H1 (cell line): Measurements from ENCODE around the gene KCNMA1. TPM values are rescaled to one million over a fixed set of nuclear protein-coding genes. Genes with fewer than 3 reads are reported as not detected.

Experiments used
- CHD1 ChIP-seq: IDR thresholded peaks from 2 replicates; pipeline ENCODE4 v1.6.1; 2012; ENCODE audit warnings: low read depth, low read length, improper control_type of control experiment
- CHD7 ChIP-seq: fragments of 300-600 bp; sonication (generic); IDR thresholded peaks from 2 replicates; pipeline ENCODE4 v1.7.1; 2012; ENCODE audit warnings: low read length, moderate library complexity, mild to moderate bottlenecking, inconsistent platforms; ENCODE audit not compliant: insufficient replicate concordance
- E2F6 ChIP-seq: IDR thresholded peaks from 2 replicates; pipeline ENCODE4 v1.6.1; 2012; ENCODE audit warnings: inconsistent platforms
- HDAC2 ChIP-seq, 2 experiments: fragments of 300-600 bp in 1 of 2; sonication (generic) in 1 of 2; IDR thresholded peaks; 2 replicates each; pipeline ENCODE4 v1.6.1; 2011 to 2012; ENCODE audit warnings: low read depth in 2 of 2, low read length in 2 of 2, mild to moderate bottlenecking in 2 of 2, moderate library complexity in 2 of 2, borderline replicate concordance in 1 of 2, inconsistent platforms in 1 of 2
- NANOG ChIP-seq: IDR thresholded peaks from 2 replicates; pipeline ENCODE4 v1.6.1; 2011; ENCODE audit warnings: low read length, low read depth, mild to moderate bottlenecking, inconsistent platforms; ENCODE audit not compliant: insufficient read depth, poor library complexity, severe bottlenecking
- POLR2A ChIP-seq, 2 experiments: IDR thresholded peaks; 1 replicate in 1 of 2; 2 replicates in 1 of 2; pipeline ENCODE4 v1.6.1; 2011; ENCODE audit warnings: low read depth in 2 of 2, low read length in 2 of 2, mild to moderate bottlenecking in 2 of 2; ENCODE audit errors: control extremely low read depth in 1 of 2
- SP2 ChIP-seq: IDR thresholded peaks from 2 replicates; pipeline ENCODE4 v1.6.1; 2012; ENCODE audit warnings: mild to moderate bottlenecking, low read length, inconsistent platforms
- SUZ12 ChIP-seq: fragments of 200-600 bp; sonication (generic); IDR thresholded peaks from 2 replicates; pipeline ENCODE4 v1.6.1; 2012; ENCODE audit warnings: mild to moderate bottlenecking, inconsistent platforms, low read length, moderate library complexity, mixed read lengths
- TAF7 ChIP-seq: optimal IDR thresholded peaks from 2 replicates; pipeline ENCODE3; 2011; ENCODE audit warnings: low read depth, mild to moderate bottlenecking, inconsistent platforms, low read length, moderate library complexity, borderline replicate concordance
- TBP ChIP-seq: IDR thresholded peaks from 2 replicates; pipeline ENCODE4 v1.6.1; 2011; ENCODE audit warnings: low read depth, low read length, improper control_type of control experiment
- YY1 ChIP-seq: IDR thresholded peaks from 2 replicates; pipeline ENCODE4 v1.6.1; 2011; ENCODE audit warnings: low read depth, mild to moderate bottlenecking, low read length
- polyA plus RNA-seq, 7 experiments: library from polyadenylated mRNA; depleted of rRNA in 3 of 7; stranded (reverse) in 5 of 7; unstranded in 2 of 7; fragments of >200 nt in 5 of 7; fragments of 200-250 nt in 2 of 7; gene quantifications; 1 replicate in 5 of 7; 2 replicates in 1 of 7; 4 replicates in 1 of 7; pipeline versions ENCODE4 v1.2.1 to v1.2.3, GENCODE V29; 2011 to 2013; ENCODE audit warnings: missing spikeins in 2 of 7, mixed read lengths in 2 of 7
- total RNA-seq: library from RNA; stranded (reverse); fragmentation: NEBNext Ultra II Directional; extraction: Animal tissue kit (Norgen Biotek cat#: 25700); gene quantifications from 2 replicates; pipeline ENCODE4 v1.2.1, GENCODE V29; 2021

KCNMA1 gene
- total and polyA plus RNA-seq, 2 of the 8 experiments (the other 6 are each of a cell fraction or from before 2014, with no cell fraction given): 10.2 to 11.1 TPM

- TF ChIP-seq CHD7 (no peak), POLR2A (IDR thresholded peaks at IDR 0.05; ENCODE audit: control extremely low read depth in 1 of 2, low read depth in 2 of 2, low read length in 2 of 2) (no peak), CHD1 (no peak), YY1 (no peak), SUZ12 (no peak), E2F6 (no peak), SP2 (no peak), TAF7 (no peak), NANOG (no peak), TBP (no peak), HDAC2 (IDR thresholded peaks at IDR 0.05; ENCODE audit: borderline replicate concordance in 1 of 2, low read depth in 2 of 2, low read length in 2 of 2) (no peak)
Observed at GRCh38 chr10:77245953-77246352, 391.7 kb downstream of the KCNMA1 start (continued).
